Stimulated activated CD8-positive, alpha-beta memory T cell treated with anti-CD3 and anti-CD28 coated beads, Interleukin-15, amount 100 ng/mL, for 4 hours (primary cell): Measurements from ENCODE around the gene SMPD4.
A peak's percentile ranks its signal among the peaks of the same experiment; 100 is the strongest.
"Not testable (repeated sequence)": the region's sequence is repeated elsewhere in the genome, so short reads cannot be mapped to it uniquely, and the experiment has no call there.

Source experiments
- DNase-seq, 2 donors: peaks; one replicate each; pipeline ENCODE4 v3.0.0-alpha.2; 2020; ENCODE audit warnings: low read depth in 2 of 2

Gene SMPD4

DNA sequence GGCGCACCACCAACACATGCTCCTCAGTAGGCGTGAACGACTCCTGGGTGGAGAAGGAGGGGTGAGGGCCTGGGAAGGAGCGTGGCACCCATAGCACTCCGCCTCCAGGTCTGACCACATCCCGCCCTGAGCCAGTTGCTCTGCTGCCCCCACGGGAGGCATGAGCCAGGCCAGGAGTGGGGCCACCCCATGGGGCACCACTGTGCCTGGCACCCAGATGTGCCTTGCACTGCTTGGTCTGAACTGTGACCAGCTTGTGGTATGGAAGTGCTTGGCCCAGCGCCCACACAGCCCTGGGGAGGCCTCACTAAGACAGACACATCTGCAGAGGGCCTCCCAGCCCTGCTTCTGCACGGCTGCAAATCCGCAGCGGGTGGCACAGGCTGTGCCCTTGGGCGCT, 24.0 kb downstream of the SMPD4 start:
- DNase-seq, result not testable (repeated sequence)

DNA sequence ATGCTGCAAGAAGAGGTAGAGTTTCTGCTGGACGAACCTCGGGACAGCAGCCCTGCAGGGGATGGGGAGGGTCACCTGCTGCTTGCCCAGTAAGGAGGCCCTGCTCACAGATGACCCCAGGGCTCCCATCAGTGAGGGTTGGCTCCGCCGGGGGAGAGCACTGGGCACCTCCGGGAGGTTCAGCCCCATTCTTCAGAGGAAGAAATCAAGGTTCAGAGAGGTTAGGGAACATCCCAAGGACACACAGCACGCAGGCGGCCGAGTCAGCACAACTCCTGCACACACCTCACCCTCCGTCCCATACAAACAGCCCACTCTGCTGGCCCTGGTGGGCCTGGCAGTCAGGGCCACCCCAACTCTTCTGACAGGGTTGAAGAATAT, 24.8 kb downstream of the SMPD4 start:
- DNase-seq, result no peak

GRCh38 chr2:130155956-130156623, 25.3 kb downstream of the SMPD4 start:
- not testable (repeated sequence) for DNase-seq

- no peak for DNase-seq
These were observed 26.3 kb downstream of the SMPD4 start for GRCh38 chr2:130154773-130155765.

GRCh38 chr2:130154423-130154770, 27.0 kb downstream of the SMPD4 start:
- not testable (repeated sequence) for DNase-seq

DNA sequence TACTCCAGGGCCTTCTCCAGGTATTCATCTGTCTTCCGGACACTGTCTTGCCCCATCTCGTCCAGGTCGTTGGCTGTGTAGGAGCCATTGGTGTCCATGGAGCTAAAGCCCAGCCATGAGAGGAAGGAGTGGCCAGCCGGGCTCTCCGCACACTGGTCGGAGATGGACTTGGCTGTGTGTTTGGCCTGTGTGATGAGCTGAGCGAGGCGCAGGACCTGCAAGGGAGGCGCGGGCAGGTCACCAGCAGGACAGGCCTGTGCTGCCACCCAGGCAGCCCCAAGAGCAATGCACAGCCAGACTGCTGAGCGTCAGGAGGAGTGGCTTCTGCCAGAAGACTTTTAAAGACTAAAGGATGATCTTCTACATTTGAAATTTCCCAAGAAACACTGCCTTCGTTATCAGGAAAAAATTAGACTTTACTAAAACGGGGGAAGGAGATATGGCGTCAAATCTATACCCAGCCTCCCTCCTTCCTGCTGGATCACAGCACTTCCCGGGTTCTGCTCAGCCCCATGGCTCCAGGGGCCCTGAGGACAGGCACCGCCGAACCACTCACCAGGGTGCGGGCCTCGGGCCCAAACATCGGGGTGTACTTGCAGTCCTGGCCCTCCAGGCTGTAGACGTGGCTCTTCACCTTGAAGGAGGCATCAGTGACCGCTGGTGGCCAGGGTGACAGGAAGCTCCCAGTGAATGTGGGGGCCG, 27.5 kb downstream of the SMPD4 start:
- not testable (repeated sequence) for DNase-seq

DNA sequence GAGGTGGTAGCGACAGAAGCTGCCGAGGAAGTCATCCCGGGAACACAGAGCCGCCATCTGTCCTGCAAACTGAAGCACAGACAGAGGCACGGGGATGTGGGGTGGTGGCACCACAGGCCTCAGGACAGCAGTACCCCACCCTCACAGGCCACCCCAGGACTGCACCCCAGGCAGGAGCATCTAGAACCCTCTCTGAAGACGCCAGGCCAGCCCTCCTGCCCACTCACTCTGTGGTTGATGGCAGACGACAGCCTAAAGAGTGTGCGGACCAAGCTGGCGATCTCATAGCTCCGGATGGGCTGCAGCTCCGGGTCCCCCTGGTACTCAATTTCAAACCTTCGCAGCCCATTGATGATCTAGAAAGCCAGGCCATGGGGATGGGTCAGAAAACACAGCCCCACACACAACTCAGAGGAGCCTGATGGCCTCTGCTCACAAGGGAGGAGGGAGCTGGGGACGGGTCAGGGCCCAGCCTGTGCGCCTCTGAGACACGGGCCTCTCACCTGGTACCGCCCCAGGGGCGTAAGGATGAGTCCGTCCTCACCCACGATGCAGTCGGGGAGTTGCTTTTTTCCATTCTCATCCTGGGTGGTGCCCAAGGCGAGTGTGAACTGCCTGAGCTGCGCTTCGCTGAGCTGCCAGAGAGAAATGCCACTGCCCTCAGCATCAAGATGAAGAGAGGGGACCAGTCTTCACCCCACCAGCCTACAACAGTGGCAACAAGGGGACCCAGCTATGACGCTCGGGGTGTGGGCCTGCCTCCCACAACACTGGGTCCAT, 28.4 kb downstream of the SMPD4 start:
- DNase-seq, result no peak

GRCh38 chr2:130152136-130152815, 29.1 kb downstream of the SMPD4 start:
- not testable (repeated sequence) for DNase-seq

- not testable (repeated sequence) for DNase-seq
These were observed 30.3 kb downstream of the SMPD4 start for GRCh38 chr2:130151145-130151512.

DNA sequence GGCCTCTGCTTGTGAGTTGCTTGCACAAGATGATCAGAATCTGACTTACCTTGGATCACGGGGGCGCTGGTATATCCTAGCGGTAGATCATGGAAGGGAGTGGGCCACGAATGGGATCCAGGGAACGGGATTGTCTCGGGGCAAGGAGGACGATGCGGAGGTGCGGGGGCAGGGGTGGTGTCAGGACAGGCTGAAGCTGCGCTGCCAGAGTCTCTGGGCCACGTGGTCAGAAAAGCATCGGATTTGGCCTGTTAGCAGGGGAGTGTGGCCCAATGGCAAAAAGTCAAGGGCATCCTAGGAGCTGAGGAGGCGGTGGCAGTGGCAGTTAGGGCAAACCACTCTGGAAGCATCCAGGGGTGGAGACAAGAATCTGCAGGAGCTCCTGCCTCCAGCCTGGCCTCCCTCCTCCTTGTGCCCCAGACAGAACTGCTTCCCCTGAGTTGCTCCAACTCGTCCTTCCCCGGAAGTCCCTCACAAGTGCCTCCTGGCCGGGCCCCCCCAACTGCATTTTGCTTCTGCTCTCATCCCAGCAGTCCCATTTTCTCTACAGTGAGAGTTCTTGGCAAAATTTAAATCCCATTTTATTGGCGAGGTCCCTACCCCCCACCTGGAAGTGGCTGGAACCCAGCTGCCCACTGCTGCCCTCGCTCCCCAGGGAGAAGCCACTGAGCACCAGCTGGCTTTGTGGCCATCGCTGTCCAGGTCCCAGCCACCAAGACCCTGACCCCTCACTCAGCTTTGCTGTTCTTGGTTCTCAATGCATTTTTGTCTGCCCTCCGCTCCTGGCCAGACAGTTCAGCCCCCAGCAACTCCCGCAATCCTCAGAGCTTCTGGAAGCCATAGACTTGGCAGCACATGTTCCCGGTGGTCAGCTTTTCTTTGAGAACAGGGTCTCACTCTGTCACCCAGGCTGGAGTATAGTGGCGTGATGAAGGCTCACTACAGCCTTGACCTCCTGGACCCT, 30.9 kb downstream of the SMPD4 start:
- no peak for DNase-seq

DNA sequence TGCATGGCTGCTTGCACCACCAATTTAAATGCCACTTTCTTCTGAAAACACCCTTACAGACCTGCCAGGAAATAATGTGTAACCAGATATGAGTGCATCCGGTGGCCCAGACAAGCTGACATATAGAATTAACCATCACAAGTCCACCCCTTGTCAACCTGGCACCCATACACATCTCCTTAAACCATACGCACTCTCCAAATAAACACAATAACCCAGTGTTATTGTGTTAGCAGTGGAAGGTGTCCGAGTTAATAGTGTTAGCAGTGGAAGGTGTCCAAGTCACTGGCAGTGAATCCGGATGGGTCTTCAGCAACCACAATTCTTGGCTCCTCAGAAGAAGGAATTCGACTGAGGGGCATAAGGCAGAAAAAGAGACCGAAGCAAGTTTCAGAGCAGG, 32.9 kb downstream of the SMPD4 start:
- DNase-seq, result not testable (repeated sequence)

DNA sequence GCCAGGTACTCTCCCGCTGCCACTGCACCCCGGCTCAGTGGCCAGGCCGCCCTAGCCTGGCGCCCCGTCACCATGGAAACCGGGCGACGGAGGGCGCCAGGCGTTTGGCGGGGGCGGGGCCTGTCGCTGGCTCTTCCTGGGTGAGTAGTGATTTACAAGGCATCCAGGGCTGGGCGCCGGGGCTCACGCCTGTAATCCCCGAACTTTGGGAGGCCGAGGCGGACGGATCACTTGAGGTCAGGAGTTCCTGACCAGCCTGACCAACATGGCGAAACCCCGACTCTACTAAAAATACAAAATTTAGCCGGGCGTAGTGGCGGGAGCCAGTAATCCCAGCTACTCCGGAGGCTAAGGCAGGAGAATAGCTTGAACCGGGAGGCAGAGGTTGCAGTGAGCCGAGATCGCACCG, 36.4 kb downstream of the SMPD4 start, which contains the start of gene CCDC74B:
TSS of gene CCDC74B (minus strand) at position 107 of the 409 bp plus-strand sequence. CDS start 116 bp downstream, outside the sequence.
- DNase-seq, result peak; percentile 6 to 23

DNA sequence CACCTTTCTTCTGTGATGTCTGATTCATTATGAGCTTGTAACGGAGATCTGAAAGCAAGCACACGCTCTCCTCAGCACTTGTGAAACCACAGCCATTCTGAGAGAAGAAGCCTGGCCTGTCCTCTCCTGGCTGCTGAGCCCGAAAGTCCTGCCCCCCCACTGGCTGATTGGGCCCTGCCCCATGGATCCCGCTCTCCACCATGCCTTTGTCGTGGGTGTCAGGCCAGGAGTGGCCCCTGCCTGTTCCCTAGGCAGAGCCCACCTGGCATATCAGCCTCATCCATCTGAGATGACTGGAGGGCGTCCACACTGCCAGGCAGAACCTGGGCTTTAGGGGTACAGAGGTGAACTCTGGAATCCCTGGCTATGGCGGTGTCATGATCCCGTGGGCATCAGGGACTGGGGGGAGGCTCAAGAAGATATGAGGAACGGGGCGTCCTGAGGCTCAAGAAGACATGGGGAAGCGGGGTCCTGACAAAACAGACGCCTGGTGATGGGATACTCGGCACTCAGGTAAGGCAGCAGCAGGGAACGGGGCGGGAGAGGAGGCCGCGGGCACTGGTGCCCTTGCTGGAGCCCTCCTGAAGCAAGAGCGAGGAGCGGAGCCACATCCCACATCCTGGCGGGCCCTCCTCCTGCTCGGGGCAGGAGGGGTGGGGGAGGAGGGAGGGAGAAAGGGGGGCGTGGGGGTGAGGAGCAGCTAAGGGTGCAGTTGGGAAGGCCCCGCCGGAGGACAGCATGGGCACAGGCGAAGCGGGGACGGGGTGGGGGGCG, 37.9 kb downstream of the SMPD4 start:
- DNase-seq, result not testable (repeated sequence)

GRCh38 chr2:130142396-130143265, 38.8 kb downstream of the SMPD4 start:
- DNase-seq, result not testable (repeated sequence)

DNA sequence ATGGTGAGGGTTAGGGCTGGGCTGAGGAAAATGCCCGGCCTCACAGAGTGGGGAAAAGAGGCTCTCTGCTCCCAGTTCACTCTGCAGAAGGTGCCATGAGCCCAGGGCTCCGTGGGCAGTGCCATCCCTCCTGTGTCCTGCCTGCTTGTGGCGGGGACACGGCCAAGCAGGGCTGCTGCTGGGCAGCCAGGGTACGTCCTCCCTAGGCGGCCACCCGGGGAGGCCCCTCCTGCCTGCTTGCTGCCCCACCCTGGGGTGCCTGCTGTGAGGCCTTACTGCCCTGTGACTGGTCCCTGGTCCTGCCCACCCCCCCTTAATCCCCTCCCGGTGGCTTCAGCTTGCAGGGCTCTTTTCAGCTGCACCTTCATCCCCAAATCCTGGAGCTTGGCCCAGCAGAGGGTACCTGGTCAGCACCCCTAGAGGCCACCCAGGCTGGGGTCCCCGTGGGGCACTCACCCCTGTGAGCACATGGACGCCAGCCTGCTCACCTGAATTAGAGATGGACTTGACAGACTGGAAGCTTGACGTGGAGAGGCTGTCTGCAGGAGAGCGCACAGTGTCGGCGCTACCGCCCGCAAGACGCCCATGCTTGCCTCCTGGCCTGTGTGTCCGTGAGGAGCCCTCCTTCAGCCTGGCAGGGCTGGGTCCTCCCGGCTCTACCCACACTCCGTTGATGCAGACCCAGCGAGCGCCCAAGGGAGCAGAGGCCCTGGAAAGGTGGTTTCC, 39.6 kb downstream of the SMPD4 start:
- not testable (repeated sequence) for DNase-seq

GRCh38 chr2:130141002-130141401, 40.4 kb downstream of the SMPD4 start:
- DNase-seq, result not testable (repeated sequence)

DNA sequence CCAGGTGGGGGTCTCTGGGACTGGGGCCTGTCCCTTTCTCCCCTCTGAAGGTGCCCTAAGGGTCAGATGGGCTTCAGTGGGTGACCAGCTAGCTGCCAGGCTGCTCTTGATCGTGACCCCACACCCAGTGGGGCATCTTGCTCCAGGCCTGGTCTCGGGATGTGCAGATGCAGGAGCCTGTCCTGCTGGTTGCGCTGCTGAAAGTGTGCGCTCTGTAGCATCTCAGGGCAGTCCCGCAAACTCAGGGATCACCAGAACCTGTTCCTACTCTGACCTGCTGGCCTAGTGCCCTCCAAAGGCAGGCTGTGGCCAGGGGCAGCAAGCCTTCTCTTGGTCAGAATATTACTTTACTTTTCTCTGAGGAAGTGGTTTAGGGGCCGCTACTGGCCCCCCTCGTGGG, 40.9 kb downstream of the SMPD4 start:
- not testable (repeated sequence) for DNase-seq
